Measurements from ENCODE around the gene CD40. TPM values are rescaled to one million over a fixed set of nuclear protein-coding genes. Genes with fewer than 3 reads are reported as not detected.

CD40 gene
- polyA plus RNA-seq, 2 donors: 5.4 to 10.8 TPM

GRCh38 chr20:46154305-46154704 lies 36.2 kb downstream of the CD40 start:
- no peaks in the 10 kb centered on the region for H3K9me3 ChIP-seq (ENCODE audit: control insufficient read depth in 2 of 2, insufficient read depth in 1 of 2, low read depth in 1 of 2, low read length in 1 of 2)
- no peaks in the 10 kb centered on the region for H3K4me1 ChIP-seq (ENCODE audit: control insufficient read depth in 2 of 2, insufficient read depth in 2 of 2, low read length in 1 of 2)
- 76 to 78% methylated on average over 5 of the region's 5 CpGs for WGBS, 2 donors

DNA sequence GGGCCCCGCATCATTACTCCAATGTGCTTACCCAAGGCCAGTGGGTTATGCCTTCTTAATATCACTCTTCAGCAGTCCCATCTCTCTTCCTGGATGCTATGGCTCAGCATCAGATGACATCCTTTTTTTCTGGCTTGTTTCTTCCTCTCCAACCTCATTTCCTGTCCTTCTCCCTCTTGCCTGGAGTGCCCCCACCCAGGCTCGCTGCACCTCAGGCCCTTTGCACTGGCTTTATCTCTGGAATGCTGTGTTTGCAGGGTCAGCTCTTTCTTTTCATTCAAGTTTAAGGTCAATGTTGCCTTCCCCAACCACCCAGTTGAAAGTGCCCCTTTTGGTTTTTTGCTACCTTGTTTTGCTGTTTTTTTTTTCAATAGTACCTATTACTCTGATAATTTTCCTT lies 36.7 kb downstream of the CD40 start:
- Histone ChIP-seq H3K27ac (ENCODE audit: low read depth in 2 of 2, low read length in 1 of 2) (no peak overlapping the region), H3K9me3 (ENCODE audit: control insufficient read depth in 2 of 2, insufficient read depth in 1 of 2, low read depth in 1 of 2, low read length in 1 of 2) (no peaks in the 10 kb centered on the region), H3K4me3 (ENCODE audit: low read depth in 1 of 2, low read length in 2 of 2) (no peak overlapping the region), H3K4me1 (ENCODE audit: control insufficient read depth in 2 of 2, insufficient read depth in 2 of 2, low read length in 1 of 2) (no peaks in the 10 kb centered on the region), H3K27me3 (ENCODE audit: control insufficient read depth in 1 of 2, insufficient read depth in 2 of 2, low read length in 2 of 2) (no peaks in the 10 kb centered on the region), H3K36me3 (ENCODE audit: control insufficient read depth in 2 of 2, insufficient read depth in 2 of 2, low read length in 1 of 2) (no peaks in the 10 kb centered on the region)
- 89 to 92% methylated on average over 2 of the region's 2 CpGs for WGBS, 2 donors

More at GRCh38 chr20:46154305-46154704, 36.2 kb downstream of the CD40 start:
- no peak overlapping the region for H3K4me3 ChIP-seq (ENCODE audit: low read depth in 1 of 2, low read length in 2 of 2)
- H3K27me3 ChIP-seq (ENCODE audit: control insufficient read depth in 1 of 2, insufficient read depth in 2 of 2, low read length in 2 of 2): no peaks in the 10 kb centered on the region
- no peaks in the 10 kb centered on the region for H3K36me3 ChIP-seq (ENCODE audit: control insufficient read depth in 2 of 2, insufficient read depth in 2 of 2, low read length in 1 of 2)
- H3K27ac ChIP-seq (ENCODE audit: low read depth in 2 of 2, low read length in 1 of 2): no peak overlapping the region

GRCh38 chr20:46156065-46156464 lies 38.0 kb downstream of the CD40 start:
- no peaks in the 10 kb centered on the region for H3K4me1 ChIP-seq (ENCODE audit: control insufficient read depth in 2 of 2, insufficient read depth in 2 of 2, low read length in 1 of 2)
- no peak overlapping the region for H3K4me3 ChIP-seq (ENCODE audit: low read depth in 1 of 2, low read length in 2 of 2)
- no peak overlapping the region for H3K27ac ChIP-seq (ENCODE audit: low read depth in 2 of 2, low read length in 1 of 2)
- no peaks in the 10 kb centered on the region for H3K36me3 ChIP-seq (ENCODE audit: control insufficient read depth in 2 of 2, insufficient read depth in 2 of 2, low read length in 1 of 2)
- H3K9me3 ChIP-seq (ENCODE audit: control insufficient read depth in 2 of 2, insufficient read depth in 1 of 2, low read depth in 1 of 2, low read length in 1 of 2): no peaks in the 10 kb centered on the region
- H3K27me3 ChIP-seq (ENCODE audit: control insufficient read depth in 1 of 2, insufficient read depth in 2 of 2, low read length in 2 of 2): no peaks in the 10 kb centered on the region
- 55 to 65% methylated on average over 8 of the region's 8 CpGs for WGBS, 2 donors

- Histone ChIP-seq H3K27ac (ENCODE audit: low read depth in 2 of 2, low read length in 1 of 2) (no peak overlapping the region), H3K27me3 (ENCODE audit: control insufficient read depth in 1 of 2, insufficient read depth in 2 of 2, low read length in 2 of 2) (no peaks in the 10 kb centered on the region)
- WGBS, 2 donors: 65 to 72% methylated on average over 6 of the region's 6 CpGs
Observed at GRCh38 chr20:46157076-46157592, 39.0 kb downstream of the CD40 start.

GRCh38 chr20:46157625-46158024 lies 39.5 kb downstream of the CD40 start:
- no peaks in the 10 kb centered on the region for H3K4me1 ChIP-seq (ENCODE audit: control insufficient read depth in 2 of 2, insufficient read depth in 2 of 2, low read length in 1 of 2)
- H3K27ac ChIP-seq (ENCODE audit: low read depth in 2 of 2, low read length in 1 of 2): no peak overlapping the region
- H3K36me3 ChIP-seq (ENCODE audit: control insufficient read depth in 2 of 2, insufficient read depth in 2 of 2, low read length in 1 of 2): no peaks in the 10 kb centered on the region
- 62 to 63% methylated on average over 7 of the region's 7 CpGs for WGBS, 2 donors
- no peaks in the 10 kb centered on the region for H3K27me3 ChIP-seq (ENCODE audit: control insufficient read depth in 1 of 2, insufficient read depth in 2 of 2, low read length in 2 of 2)
- no peak overlapping the region for H3K4me3 ChIP-seq (ENCODE audit: low read depth in 1 of 2, low read length in 2 of 2)
- H3K9me3 ChIP-seq (ENCODE audit: control insufficient read depth in 2 of 2, insufficient read depth in 1 of 2, low read depth in 1 of 2, low read length in 1 of 2): no peaks in the 10 kb centered on the region

More at GRCh38 chr20:46157076-46157592, 39.0 kb downstream of the CD40 start:
- H3K9me3 ChIP-seq (ENCODE audit: control insufficient read depth in 2 of 2, insufficient read depth in 1 of 2, low read depth in 1 of 2, low read length in 1 of 2): no peaks in the 10 kb centered on the region
- no peaks in the 10 kb centered on the region for H3K4me1 ChIP-seq (ENCODE audit: control insufficient read depth in 2 of 2, insufficient read depth in 2 of 2, low read length in 1 of 2)
- H3K4me3 ChIP-seq (ENCODE audit: low read depth in 1 of 2, low read length in 2 of 2): no peak overlapping the region
- H3K36me3 ChIP-seq (ENCODE audit: control insufficient read depth in 2 of 2, insufficient read depth in 2 of 2, low read length in 1 of 2): no peaks in the 10 kb centered on the region

DNA sequence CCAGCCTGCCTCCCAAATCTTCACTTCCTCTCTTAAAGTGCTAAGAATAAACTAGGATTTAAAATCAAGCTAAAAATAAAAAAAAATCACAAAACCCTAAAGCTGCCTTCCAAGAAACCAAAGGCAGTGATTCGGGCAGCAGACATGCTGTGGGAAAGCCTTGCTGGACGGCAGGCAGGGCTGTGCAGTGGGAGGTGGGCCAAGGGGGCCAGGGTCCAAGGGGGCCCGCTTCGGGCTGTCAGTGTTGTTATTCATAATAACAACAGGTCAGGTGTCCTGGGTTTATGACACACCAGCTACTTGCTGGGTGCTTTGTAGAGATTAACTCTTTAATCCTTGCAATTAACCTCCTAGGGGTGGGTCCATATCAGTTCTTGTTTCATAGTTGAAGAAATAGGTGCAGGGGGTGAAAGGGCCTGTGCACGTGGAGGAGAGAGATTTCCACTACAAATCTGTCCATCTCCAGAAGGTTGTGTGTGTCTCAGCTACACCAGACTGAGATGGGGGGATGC lies 40.4 kb downstream of the CD40 start:
- H3K4me3 ChIP-seq (ENCODE audit: low read depth in 1 of 2, low read length in 2 of 2): no peak overlapping the region
- no peaks in the 10 kb centered on the region for H3K27me3 ChIP-seq (ENCODE audit: control insufficient read depth in 1 of 2, insufficient read depth in 2 of 2, low read length in 2 of 2)
- H3K4me1 ChIP-seq (ENCODE audit: control insufficient read depth in 2 of 2, insufficient read depth in 2 of 2, low read length in 1 of 2): no peaks in the 10 kb centered on the region
- no peak overlapping the region for H3K27ac ChIP-seq (ENCODE audit: low read depth in 2 of 2, low read length in 1 of 2)
- H3K9me3 ChIP-seq (ENCODE audit: control insufficient read depth in 2 of 2, insufficient read depth in 1 of 2, low read depth in 1 of 2, low read length in 1 of 2): no peaks in the 10 kb centered on the region
- no peaks in the 10 kb centered on the region for H3K36me3 ChIP-seq (ENCODE audit: control insufficient read depth in 2 of 2, insufficient read depth in 2 of 2, low read length in 1 of 2)
- WGBS, 2 donors: 35 to 37% methylated on average over 5 of the region's 5 CpGs

GRCh38 chr20:46159101-46159897 lies 41.2 kb downstream of the CD40 start:
- Histone ChIP-seq H3K27me3 (ENCODE audit: control insufficient read depth in 1 of 2, insufficient read depth in 2 of 2, low read length in 2 of 2) (no peaks in the 10 kb centered on the region), H3K9me3 (ENCODE audit: control insufficient read depth in 2 of 2, insufficient read depth in 1 of 2, low read depth in 1 of 2, low read length in 1 of 2) (no peaks in the 10 kb centered on the region), H3K4me3 (ENCODE audit: low read depth in 1 of 2, low read length in 2 of 2) (no peak overlapping the region), H3K36me3 (ENCODE audit: control insufficient read depth in 2 of 2, insufficient read depth in 2 of 2, low read length in 1 of 2) (no peaks in the 10 kb centered on the region), H3K4me1 (ENCODE audit: control insufficient read depth in 2 of 2, insufficient read depth in 2 of 2, low read length in 1 of 2) (no peaks in the 10 kb centered on the region), H3K27ac (ENCODE audit: low read depth in 2 of 2, low read length in 1 of 2) (no peak overlapping the region)
- WGBS, 2 donors: 62 to 67% methylated on average over 7 of the region's 7 CpGs

- 61 to 64% methylated on average over 5 of the region's 5 CpGs for WGBS, 2 donors
Observed at GRCh38 chr20:46160661-46161060, 42.5 kb downstream of the CD40 start.

GRCh38 chr20:46161921-46162320 lies 43.8 kb downstream of the CD40 start:
- Histone ChIP-seq H3K4me1 (ENCODE audit: control insufficient read depth in 2 of 2, insufficient read depth in 2 of 2, low read length in 1 of 2) (no peaks in the 10 kb centered on the region), H3K27me3 (ENCODE audit: control insufficient read depth in 1 of 2, insufficient read depth in 2 of 2, low read length in 2 of 2) (no peaks in the 10 kb centered on the region), H3K27ac (ENCODE audit: low read depth in 2 of 2, low read length in 1 of 2) (no peak overlapping the region), H3K9me3 (ENCODE audit: control insufficient read depth in 2 of 2, insufficient read depth in 1 of 2, low read depth in 1 of 2, low read length in 1 of 2) (no peaks in the 10 kb centered on the region), H3K36me3 (ENCODE audit: control insufficient read depth in 2 of 2, insufficient read depth in 2 of 2, low read length in 1 of 2) (no peaks in the 10 kb centered on the region), H3K4me3 (ENCODE audit: low read depth in 1 of 2, low read length in 2 of 2) (no peak overlapping the region)
- 81 to 87% methylated on average over 1 of the region's 1 CpG for WGBS, 2 donors

More at GRCh38 chr20:46160661-46161060, 42.5 kb downstream of the CD40 start:
- no peaks in the 10 kb centered on the region for H3K4me1 ChIP-seq (ENCODE audit: control insufficient read depth in 2 of 2, insufficient read depth in 2 of 2, low read length in 1 of 2)
- no peaks in the 10 kb centered on the region for H3K27me3 ChIP-seq (ENCODE audit: control insufficient read depth in 1 of 2, insufficient read depth in 2 of 2, low read length in 2 of 2)
- no peaks in the 10 kb centered on the region for H3K9me3 ChIP-seq (ENCODE audit: control insufficient read depth in 2 of 2, insufficient read depth in 1 of 2, low read depth in 1 of 2, low read length in 1 of 2)
- H3K4me3 ChIP-seq (ENCODE audit: low read depth in 1 of 2, low read length in 2 of 2): no peak overlapping the region
- H3K36me3 ChIP-seq (ENCODE audit: control insufficient read depth in 2 of 2, insufficient read depth in 2 of 2, low read length in 1 of 2): no peaks in the 10 kb centered on the region
- H3K27ac ChIP-seq (ENCODE audit: low read depth in 2 of 2, low read length in 1 of 2): no peak overlapping the region

GRCh38 chr20:46164254-46164653 lies 46.1 kb downstream of the CD40 start:
- H3K27ac ChIP-seq (ENCODE audit: low read depth in 2 of 2, low read length in 1 of 2): no peak overlapping the region
- H3K36me3 ChIP-seq (ENCODE audit: control insufficient read depth in 2 of 2, insufficient read depth in 2 of 2, low read length in 1 of 2): no peaks in the 10 kb centered on the region
- H3K9me3 ChIP-seq (ENCODE audit: control insufficient read depth in 2 of 2, insufficient read depth in 1 of 2, low read depth in 1 of 2, low read length in 1 of 2): no peaks in the 10 kb centered on the region
- no peaks in the 10 kb centered on the region for H3K4me1 ChIP-seq (ENCODE audit: control insufficient read depth in 2 of 2, insufficient read depth in 2 of 2, low read length in 1 of 2)
- H3K4me3 ChIP-seq (ENCODE audit: low read depth in 1 of 2, low read length in 2 of 2): no peak overlapping the region
- no peaks in the 10 kb centered on the region for H3K27me3 ChIP-seq (ENCODE audit: control insufficient read depth in 1 of 2, insufficient read depth in 2 of 2, low read length in 2 of 2)
- 62% methylated on average over 7 of the region's 7 CpGs for WGBS, 2 donors

Measured in esophagus (tissue), 2 donors.